GM21717 (cell line): ENCODE results near the gene SLC35F2.

Experiments
- ATAC-seq: cut with Tn5 transposase; IDR thresholded peaks from one replicate; pipeline ENCODE4 v1.9.1; 2021; ENCODE audit warnings: mild to moderate bottlenecking, moderate library complexity; ENCODE audit not compliant: unreplicated experiment

SLC35F2 gene

DNA sequence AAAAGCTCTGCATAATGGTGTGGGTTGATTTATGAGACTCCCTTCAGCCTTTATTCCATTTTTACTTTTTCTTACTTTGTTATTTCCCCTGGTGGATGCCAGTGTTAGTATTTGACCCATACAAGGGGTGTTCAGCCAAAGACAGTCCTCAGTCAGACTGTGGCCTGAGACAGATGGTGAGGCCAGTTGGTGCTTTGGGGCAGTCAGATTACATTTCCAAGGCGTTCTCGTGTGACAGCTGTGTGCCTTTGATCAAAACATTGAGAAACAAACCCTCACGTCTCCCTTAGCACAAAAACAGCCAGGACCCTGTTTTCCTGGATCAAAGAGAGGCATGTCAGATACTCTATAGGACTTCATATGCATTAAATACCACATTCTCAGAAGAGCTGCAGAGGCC lies 115.4 kb downstream of the SLC35F2 start:
- no peak for ATAC-seq

DNA sequence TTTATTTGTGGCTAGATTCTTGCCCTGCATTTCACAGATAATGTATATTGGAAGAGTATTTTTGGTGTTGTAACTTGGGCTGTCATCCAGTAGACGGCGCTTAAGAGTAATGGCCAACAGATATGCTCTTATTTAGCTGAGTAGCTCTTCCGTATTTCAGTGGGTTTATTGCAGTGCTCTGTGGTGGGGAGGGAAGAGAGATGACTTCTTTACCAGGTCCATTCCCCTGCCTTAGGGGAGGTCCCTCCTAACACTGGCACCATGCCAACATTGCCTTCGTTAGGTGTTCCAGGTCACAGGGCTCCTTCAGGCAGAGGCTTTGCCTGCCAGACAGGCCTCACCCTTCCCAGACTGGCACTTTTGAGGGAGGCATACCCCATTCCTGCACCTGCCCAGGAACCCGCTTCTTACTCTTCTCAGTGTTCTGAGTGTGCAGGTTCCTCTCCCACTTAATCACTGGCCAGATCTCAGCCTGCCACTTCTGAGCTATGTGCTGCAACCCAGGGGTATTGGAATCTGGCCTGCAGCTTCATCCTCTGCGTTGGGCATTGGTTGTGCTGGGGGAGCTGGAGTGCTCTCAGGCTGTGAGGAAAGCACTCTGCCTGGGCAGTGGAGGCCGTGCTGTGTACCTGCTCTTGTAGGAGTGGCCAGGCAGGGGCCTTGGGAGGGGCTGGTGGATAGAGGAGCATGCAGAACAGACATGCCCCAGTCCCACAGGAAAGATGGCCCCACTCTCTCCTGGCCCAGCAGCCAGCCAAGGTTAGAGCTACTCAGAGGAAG lies 117.4 kb downstream of the SLC35F2 start:
- ATAC-seq = peak; percentile 95
